ENCODE results near the gene CERS6.
A peak's percentile ranks its signal among the peaks of the same experiment; 100 is the strongest.
"Not testable (repeated sequence)": the region's sequence is repeated elsewhere in the genome, so short reads cannot be mapped to it uniquely, and the experiment has no call there.

Gene CERS6

GRCh38 chr2:168753765-168754329 lies 297.8 kb downstream of the CERS6 start:
- DNase-seq (ENCODE audit: extremely low read depth in 1 of 2, low read depth in 1 of 2) = no peak

DNA sequence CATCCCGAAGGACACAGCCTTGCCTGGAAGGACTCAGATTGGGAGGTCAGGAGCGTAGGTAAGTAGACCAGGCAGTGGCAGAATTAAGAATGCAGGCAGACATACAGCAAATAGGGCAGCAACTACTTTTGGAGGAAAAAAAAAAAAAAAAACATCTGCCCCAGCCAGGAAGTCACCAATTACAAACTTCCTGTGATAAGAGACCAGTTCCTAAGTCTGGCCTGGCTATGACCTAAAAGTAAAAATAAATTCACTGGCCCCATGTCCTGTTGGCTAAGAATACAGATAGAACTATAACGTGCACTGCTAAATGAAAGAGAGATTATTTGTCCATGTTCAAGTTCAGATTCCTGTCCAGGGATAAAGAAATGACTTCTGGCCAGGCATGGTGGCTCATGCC lies 301.2 kb downstream of the CERS6 start:
- no peak for DNase-seq (ENCODE audit: extremely low read depth in 1 of 2, low read depth in 1 of 2)

DNA sequence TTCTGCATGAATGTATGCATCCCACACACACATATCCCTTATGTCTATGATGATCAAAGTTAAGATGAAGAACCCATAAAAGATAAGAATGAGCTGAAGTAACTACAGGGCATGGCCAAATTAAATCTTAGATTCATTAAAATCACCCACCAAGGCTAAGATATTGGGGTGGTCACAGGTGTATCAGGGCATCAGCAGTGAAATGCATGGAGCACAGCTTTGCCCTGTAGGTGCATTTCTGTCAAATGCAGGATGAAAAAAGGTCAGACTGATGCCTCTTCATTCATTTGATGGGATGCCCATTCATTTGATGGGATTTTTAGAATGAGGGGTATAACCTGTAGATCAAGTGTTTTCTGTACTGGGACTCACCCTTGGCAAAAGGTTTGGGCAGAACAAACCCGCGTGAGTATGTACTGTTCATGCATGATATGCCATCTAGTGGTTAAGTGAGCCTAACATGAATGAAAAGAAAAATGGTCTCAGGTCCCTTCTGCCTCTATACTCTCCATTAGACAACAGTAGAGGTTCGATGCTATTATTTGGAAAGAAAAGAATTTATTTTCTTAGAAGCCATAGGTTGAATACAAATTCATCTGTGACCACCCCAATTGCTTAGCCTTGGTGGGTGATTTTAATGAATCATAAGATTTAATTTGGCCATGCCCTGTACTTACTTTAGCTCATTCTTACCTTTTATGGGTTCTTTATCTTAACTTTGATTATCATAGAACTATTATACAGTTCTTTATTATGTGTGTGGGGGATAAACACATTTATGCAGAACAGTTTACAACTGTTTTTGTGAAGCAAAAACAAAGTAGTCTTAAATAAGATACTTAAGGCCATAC lies 303.1 kb downstream of the CERS6 start:
- DNase-seq (ENCODE audit: extremely low read depth in 1 of 2, low read depth in 1 of 2) = no peak

GRCh38 chr2:168765401-168765800 lies 309.3 kb downstream of the CERS6 start:
- DNase-seq (ENCODE audit: extremely low read depth in 1 of 2, low read depth in 1 of 2) = no peak

- no peak for DNase-seq (ENCODE audit: extremely low read depth in 1 of 2, low read depth in 1 of 2)
Measured at GRCh38 chr2:168766600-168766999, 310.5 kb downstream of the CERS6 start.

DNA sequence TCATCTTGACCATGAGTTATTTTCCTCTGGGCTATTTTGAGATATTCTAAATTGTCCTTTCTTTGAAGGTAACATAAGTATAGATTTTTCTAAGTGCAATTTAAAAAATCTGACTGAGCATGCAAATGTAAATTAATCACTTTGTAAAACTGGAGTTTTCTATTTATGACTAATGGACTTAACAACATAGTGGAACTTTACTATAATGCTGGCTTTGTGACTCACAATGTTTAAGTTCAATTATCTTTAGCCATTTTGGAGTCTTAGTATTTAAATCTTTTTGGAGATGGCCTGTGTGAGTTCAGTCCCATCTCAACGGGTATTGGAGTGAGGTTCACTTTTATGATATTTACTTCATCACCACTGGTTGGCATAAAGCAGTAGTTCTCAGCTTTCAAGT lies 311.2 kb downstream of the CERS6 start:
- no peak for DNase-seq (ENCODE audit: extremely low read depth in 1 of 2, low read depth in 1 of 2)

DNA sequence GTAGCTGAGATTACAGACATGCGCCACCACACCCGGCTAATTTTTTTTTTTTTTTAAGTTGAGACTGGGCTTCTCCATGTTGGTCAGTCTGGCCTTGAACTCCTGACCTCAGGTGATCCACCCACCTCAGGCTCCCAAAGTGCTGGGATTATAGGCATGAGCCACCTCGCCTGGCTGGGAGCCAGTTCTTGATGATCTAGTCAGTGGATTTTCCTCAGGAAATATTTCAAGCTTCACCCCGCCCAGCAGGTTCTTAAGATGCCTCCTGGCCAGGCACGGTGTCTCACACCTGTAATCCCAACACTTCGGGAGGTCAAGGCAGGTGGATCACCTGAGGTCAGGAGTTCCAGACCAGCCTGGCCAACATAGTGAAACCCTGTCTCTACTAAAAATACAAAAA lies 312.3 kb downstream of the CERS6 start:
- DNase-seq (ENCODE audit: extremely low read depth in 1 of 2, low read depth in 1 of 2) = not testable (repeated sequence)

GRCh38 chr2:168770796-168771195 lies 314.7 kb downstream of the CERS6 start:
- no peak for DNase-seq (ENCODE audit: extremely low read depth in 1 of 2, low read depth in 1 of 2)

DNA sequence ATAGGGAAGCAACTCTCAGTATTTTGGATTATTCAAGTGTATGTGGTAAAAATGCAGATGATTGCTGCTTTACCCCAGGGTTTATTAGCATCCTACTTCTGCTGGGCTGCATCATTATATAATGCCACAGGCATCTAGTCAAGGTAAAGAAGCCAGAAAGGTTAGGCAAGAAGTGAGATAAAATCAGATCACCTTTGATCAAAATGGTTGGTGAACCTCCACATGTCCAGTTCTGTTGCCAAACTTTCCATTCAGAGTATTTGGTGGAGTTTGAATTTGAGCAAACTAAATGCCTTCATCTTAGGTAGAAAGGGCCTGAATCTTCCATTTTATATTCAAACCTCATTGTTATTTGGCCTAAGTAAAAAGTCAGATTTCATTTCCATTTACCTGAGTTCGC lies 316.6 kb downstream of the CERS6 start:
- no peak for DNase-seq (ENCODE audit: extremely low read depth in 1 of 2, low read depth in 1 of 2)

- no peak for DNase-seq (ENCODE audit: extremely low read depth in 1 of 2, low read depth in 1 of 2)
Measured at GRCh38 chr2:168773128-168773527, 317.1 kb downstream of the CERS6 start.

DNA sequence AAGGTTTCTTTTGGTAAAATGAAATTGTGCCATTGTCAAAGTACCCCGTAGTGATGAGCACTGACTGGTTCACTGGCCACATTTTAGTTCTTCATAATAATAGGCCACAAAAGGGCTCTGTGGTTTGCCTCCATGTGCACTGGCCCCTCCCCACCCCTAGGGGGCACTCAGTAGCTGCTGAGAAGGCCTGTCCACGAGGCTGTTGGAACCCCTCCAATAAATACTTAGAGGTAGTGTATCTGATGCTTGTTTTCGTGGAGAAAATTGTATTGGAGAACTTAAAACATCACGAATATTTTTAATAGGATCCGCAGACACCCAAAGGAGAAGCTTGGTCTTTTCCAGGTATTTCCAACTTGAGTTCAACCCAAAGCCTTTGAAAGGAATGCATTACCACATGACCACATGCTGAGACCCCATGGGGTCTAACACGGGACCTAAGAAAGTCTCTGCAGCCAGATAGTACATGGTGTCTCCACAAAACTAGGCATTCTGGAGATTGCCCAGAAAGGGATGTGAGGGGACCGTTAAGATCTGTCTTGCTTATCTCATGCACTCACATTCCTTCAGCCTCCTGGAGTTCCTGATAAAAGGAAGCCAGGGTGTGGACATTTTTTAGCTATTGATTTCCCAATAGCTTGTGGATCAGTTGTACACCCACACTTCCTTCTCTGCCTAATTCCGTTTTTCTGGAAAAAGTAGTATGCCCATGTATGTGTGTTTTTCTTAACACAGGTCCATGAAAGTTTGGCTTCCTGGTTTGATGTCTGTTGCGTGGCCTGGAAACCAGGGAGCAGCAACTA lies 317.8 kb downstream of the CERS6 start:
- peak in 1 of 2 donors; percentile 10 for DNase-seq (ENCODE audit: extremely low read depth in 1 of 2, low read depth in 1 of 2)

DNA sequence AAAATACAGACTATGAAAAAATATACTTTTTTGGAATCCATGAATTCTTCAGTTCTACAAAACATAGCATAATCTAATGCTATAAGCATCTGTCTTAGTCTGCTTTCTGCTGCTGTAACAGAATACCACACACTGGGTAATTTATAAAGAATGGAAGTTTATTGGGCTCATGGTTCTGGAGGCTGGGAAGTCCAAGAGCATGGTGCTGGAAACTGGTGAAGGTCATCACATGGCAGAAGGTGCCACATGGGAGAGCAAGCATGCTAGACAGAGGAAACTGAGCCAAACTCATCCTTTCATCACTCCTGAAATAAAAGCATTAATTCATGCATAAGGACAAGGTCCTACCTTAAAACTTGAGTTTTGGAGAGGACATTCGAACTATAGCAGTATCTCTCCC lies 319.8 kb downstream of the CERS6 start:
- no peak for DNase-seq (ENCODE audit: extremely low read depth in 1 of 2, low read depth in 1 of 2)

GRCh38 chr2:168780669-168781071 lies 324.6 kb downstream of the CERS6 start:
- no peak for DNase-seq (ENCODE audit: extremely low read depth in 1 of 2, low read depth in 1 of 2)

- DNase-seq (ENCODE audit: extremely low read depth in 1 of 2, low read depth in 1 of 2) = no peak
Measured at GRCh38 chr2:168781191-168781817, 325.2 kb downstream of the CERS6 start.

- DNase-seq (ENCODE audit: extremely low read depth in 1 of 2, low read depth in 1 of 2) = no peak
Measured at GRCh38 chr2:168782271-168782670, 326.2 kb downstream of the CERS6 start.

DNA sequence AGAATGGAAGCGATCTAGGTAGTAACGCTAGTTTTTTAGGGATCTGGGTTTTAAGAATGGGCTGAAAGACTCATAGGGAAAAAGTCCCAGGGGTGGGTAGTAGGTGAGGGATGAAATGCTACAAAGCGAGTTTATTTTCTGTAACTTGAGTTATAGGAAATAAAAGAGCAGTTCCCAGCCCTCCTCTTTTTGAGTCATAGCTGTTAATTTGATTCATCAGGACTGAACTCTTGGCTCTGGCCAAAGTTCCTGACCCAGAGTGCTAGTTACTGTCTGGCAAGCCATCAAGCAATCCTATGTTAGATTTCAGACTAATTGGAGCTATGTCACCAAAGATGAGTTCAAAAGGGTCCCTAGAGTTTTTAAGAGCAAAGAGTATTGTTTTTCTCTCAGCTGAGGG lies 328.9 kb downstream of the CERS6 start:
- no peak for DNase-seq (ENCODE audit: extremely low read depth in 1 of 2, low read depth in 1 of 2)

DNA sequence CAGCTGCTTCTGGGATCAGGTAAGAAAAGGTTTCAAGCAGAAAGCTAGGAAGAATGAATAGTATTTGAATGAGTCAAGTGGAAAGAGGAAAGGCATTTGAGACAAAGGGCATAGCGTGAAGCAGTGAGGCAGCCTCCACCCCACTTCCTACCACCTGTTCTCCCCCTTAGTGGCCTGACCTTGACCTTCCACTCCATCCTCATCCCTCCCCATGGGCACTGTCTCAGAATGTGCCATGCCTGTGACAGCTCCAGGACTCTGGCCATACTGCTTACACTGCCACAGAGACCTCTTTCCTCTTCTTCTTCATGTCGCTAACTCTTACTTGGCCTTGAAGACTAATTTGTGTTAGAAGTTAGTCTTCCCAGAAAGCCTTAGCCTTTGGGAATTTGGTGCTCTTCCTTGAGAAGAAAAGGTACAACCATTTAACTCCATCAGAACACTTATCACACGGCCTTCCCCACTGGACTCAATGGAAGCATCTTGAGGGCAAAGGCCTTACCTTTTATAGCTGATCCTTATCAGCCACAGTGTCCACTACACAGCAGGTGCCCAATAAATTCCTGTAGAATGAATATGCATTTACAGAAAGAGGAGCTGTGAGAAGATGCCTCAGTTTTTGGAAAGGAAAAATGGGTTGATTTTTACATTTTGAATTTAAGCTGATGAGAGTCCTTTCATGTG lies 331.2 kb downstream of the CERS6 start:
- DNase-seq (ENCODE audit: extremely low read depth in 1 of 2, low read depth in 1 of 2) = no peak

- no peak for DNase-seq (ENCODE audit: extremely low read depth in 1 of 2, low read depth in 1 of 2)
Measured at GRCh38 chr2:168787782-168788376, 331.8 kb downstream of the CERS6 start.

DNA sequence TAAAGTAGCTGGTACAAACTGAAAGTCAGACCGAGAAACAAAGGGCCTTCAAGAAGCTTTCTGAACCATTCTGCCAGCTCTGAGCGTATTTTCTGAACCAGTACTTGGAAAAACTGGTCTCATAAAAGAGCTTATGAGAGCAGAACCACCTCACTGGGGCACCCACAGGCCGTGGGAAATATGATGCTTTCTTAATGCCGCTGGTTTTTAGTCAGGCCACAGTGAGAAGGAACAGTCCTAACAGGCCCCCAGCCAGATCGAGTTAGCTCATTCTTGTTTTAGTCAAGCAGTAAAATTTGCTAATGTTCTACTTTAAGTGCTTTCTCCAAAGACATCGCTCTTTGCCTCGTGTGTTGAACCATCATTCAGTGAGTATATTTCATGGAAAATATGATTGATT lies 333.7 kb downstream of the CERS6 start:
- DNase-seq (ENCODE audit: extremely low read depth in 1 of 2, low read depth in 1 of 2) = no peak

DNA sequence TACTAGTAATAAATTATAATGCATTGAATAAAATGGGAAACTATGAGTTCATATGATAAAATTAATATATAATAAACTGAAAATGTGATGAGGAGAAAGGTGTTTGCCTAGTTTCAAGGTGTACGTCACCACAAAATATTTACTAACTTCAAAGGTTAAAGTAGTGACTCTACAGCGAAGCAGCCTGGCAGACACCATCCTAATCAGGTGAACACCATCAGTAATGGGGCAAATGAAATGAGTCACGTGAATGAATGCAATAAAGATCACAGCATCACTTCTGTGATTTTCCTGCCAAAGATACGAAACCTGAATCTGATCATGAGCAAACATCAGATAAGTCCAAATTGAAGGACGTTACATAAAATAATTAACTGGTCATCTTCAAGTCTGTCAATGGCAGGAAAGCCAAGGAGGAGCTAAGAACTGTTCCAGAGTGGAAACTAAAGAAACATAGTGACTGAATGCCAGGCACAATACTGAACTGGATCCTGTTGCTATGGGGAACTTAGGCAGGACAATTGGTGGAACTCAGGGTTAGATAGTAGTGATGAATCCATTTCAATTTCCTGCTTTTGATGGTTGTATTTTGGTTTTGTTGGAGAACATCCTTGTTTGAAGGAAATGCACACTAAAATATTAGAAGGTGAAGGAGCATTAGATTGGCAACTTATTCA lies 334.3 kb downstream of the CERS6 start:
- no peak for DNase-seq (ENCODE audit: extremely low read depth in 1 of 2, low read depth in 1 of 2)

Data from stimulated activated CD8-positive, alpha-beta memory T cell treated with anti-CD3 and anti-CD28 coated beads, Interleukin-7, amount 100 ng/mL, for 48 hours (primary cell).